HepG2 (cell line): ENCODE results near the gene UBQLN4. TPM values are rescaled to one million over a fixed set of nuclear protein-coding genes. Genes with fewer than 3 reads are reported as not detected.

Experiments
- DBP ChIP-seq: sonication (generic); formaldehyde crosslinking; IDR thresholded peaks from 2 replicates; pipeline ENCODE4 v1.4.0; 2020; ENCODE audit warnings: missing genetic modification reagents; ENCODE audit errors: not compliant biosample characterization
- HNF1A ChIP-seq, 2 experiments: sonication (generic) in 1 of 2; formaldehyde crosslinking in 1 of 2; IDR thresholded peaks; 2 replicates each; pipeline versions ENCODE4 v1.4.0 to v1.6.1; 2016 to 2020; ENCODE audit warnings: borderline replicate concordance in 1 of 2, low read depth in 1 of 2, mild to moderate bottlenecking in 1 of 2, missing genetic modification reagents in 1 of 2
- HNRNPL ChIP-seq: fragments of 200-400 bp; formaldehyde crosslinking; IDR thresholded peaks from 2 replicates; pipeline ENCODE4 v1.6.1; 2017; ENCODE audit warnings: mild to moderate bottlenecking, low read depth, low read length
- MAX ChIP-seq: IDR thresholded peaks from 2 replicates; pipeline ENCODE4 v1.6.1; 2012; ENCODE audit warnings: inconsistent platforms
- MED8 ChIP-seq: sonication (generic); formaldehyde crosslinking; IDR thresholded peaks from 2 replicates; pipeline ENCODE4 v1.8.1; 2023; ENCODE audit warnings: mild to moderate bottlenecking, missing genetic modification reagents; ENCODE audit not compliant: insufficient replicate concordance
- PCBP1 ChIP-seq: fragments of 200-400 bp; formaldehyde crosslinking; IDR thresholded peaks from 2 replicates; pipeline ENCODE4 v1.6.1; 2017; ENCODE audit warnings: mild to moderate bottlenecking, low read depth, low read length, borderline replicate concordance
- PLSCR1 ChIP-seq: sonication (generic); formaldehyde crosslinking; IDR thresholded peaks from 2 replicates; pipeline ENCODE4 v1.5.0; 2020; ENCODE audit warnings: missing genetic modification reagents, mild to moderate bottlenecking, borderline replicate concordance
- TFAP4 ChIP-seq: sonication (generic); IDR thresholded peaks from 2 replicates; pipeline ENCODE4 v1.6.1; 2016; ENCODE audit warnings: low read depth, borderline replicate concordance
- THAP7 ChIP-seq: sonication (generic); formaldehyde crosslinking; IDR thresholded peaks from 2 replicates; pipeline ENCODE4 v1.8.1; 2023; ENCODE audit warnings: mild to moderate bottlenecking, missing genetic modification reagents
- ZGPAT ChIP-seq: IDR thresholded peaks from 2 replicates; pipeline ENCODE4 v1.6.1; 2016; ENCODE audit warnings: mild to moderate bottlenecking
- ZNF512 ChIP-seq: sonication (generic); formaldehyde crosslinking; IDR thresholded peaks from 2 replicates; pipeline ENCODE4 v1.4.0; 2020; ENCODE audit warnings: mild to moderate bottlenecking, missing genetic modification reagents
- ZNF616 ChIP-seq: sonication (generic); formaldehyde crosslinking; IDR thresholded peaks from 2 replicates; pipeline ENCODE4 v1.5.0; 2020; ENCODE audit warnings: low read depth, mild to moderate bottlenecking, missing genetic modification reagents
- ZNF713 ChIP-seq: sonication (generic); formaldehyde crosslinking; IDR thresholded peaks from 2 replicates; pipeline ENCODE4 v1.4.0; 2020; ENCODE audit warnings: mild to moderate bottlenecking, missing genetic modification reagents
- ZNF772 ChIP-seq: sonication (generic); formaldehyde crosslinking; IDR thresholded peaks from 2 replicates; pipeline ENCODE4 v1.5.0; 2020; ENCODE audit warnings: mild to moderate bottlenecking, missing genetic modification reagents
- ZSCAN12 ChIP-seq: sonication (generic); formaldehyde crosslinking; IDR thresholded peaks from 2 replicates; pipeline ENCODE4 v1.9.0; 2021; ENCODE audit warnings: mild to moderate bottlenecking, missing genetic modification reagents
- ZSCAN29 ChIP-seq: sonication (generic); formaldehyde crosslinking; conservative IDR thresholded peaks from 2 replicates; pipeline ENCODE4 v1.4.0; 2020; ENCODE audit warnings: mild to moderate bottlenecking, missing genetic modification reagents
- polyA plus RNA-seq, 8 experiments: library from polyadenylated mRNA; depleted of rRNA in 3 of 8; stranded (reverse) in 7 of 8; unstranded in 1 of 8; fragments of >200 nt; fragmentation: Illumina TruSeq in 4 of 8; extraction: Trizol in 4 of 8; gene quantifications; 2 replicates each; pipeline versions ENCODE4 v1.2.1 to v1.2.3, GENCODE V29; 2011 to 2016; ENCODE audit warnings: low read depth in 4 of 8, missing spikeins in 1 of 8, mixed read lengths in 1 of 8; ENCODE audit not compliant: insufficient read depth in 1 of 8
- total RNA-seq, 5 experiments: library from RNA; depleted of rRNA; stranded (reverse); fragments of >200 nt; fragmentation: Illumina TruSeq; extraction: Trizol; gene quantifications; 2 replicates each; pipeline ENCODE4 v1.2.3, GENCODE V29; 2016; ENCODE audit warnings: low read depth in 1 of 5

UBQLN4 gene
- total and polyA plus RNA-seq, 2 of the 13 experiments (the other 11 are each of a cell fraction or from before 2014, with no cell fraction given): 31.5 to 39.8 TPM

GRCh38 chr1:156082309-156083091, 28.9 kb upstream of the UBQLN4 start, which contains the start of gene MEX3A (continued):
- TF ChIP-seq ZNF512 (no peak), THAP7 (CRISPR knock-in tag) (no peak), DBP (CRISPR knock-in tag) (no peak), HNRNPL (no peak), ZSCAN29 (CRISPR knock-in tag) (0 out of 2 replicates have a peak, but pooled peaks have one; percentile 19), ZNF616 (no peak), ZSCAN12 (no peak), PLSCR1 (CRISPR knock-in tag) (no peak), ZGPAT (CRISPR knock-in tag) (no peak; the same call in 1 of the 2 replicates), HNF1A (IDR thresholded peaks at IDR 0.05; ENCODE audit: low read depth) (0 out of 2 replicates have a peak, but pooled peaks have one; percentile 43), HNF1A (CRISPR knock-in tag; IDR thresholded peaks at IDR 0.05; ENCODE audit: borderline replicate concordance) (no peak), ZNF772 (no peak), PCBP1 (0 out of 2 replicates have a peak, but pooled peaks have one; percentile 55), TFAP4 (no peak), ZNF713 (no peak), MED8 (CRISPR knock-in tag) (no peak), MAX (peak; percentile 79)
